ENCODE measurements around the gene IFRD2. TPM values are rescaled to one million over a fixed set of nuclear protein-coding genes. Genes with fewer than 3 reads are reported as not detected.

The IFRD2 gene
- total and polyA plus RNA-seq, 2 of the 8 experiments (the other 6 are each of a cell fraction or from before 2014, with no cell fraction given): 76.7 to 88.8 TPM

DNA sequence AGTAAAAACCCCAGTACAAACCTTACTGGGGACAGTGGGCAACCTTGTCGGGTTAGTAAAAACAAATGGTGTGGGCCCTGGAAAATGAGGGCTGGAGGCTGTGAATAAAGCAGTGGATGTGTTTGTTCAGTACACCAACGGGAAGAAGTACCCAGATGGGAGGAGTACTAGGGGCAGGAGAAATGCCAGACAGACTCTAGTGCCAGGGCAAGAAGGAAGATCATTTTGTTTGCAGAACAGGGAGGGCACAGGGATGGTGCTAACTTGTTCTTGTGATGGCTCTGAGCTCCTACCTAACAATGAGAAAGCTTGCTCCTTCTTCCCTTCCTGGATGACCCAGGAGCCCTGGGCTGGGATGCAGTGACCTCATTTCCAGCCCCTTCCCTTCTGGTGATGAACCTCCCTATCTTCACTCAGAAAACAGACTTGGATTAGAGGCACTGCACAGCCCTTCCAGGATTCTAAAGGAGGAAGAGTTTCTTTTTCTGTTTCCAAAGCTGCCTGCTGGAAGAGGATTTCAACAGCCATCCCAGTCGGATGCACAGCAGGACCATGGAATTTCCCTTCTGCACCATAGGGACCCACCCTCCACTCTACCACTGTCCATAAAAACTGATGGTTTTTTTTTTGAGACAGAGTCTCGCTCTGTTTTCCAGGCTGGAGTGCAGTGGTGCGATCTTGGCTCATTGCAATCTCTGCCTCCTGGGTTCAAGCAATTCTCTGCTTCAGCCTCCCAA is 42.3 kb upstream of the IFRD2 start:
- Histone ChIP-seq H3K79me2 (ENCODE audit: control insufficient read depth in 1 of 2, insufficient read depth in 2 of 2, low read length in 2 of 2) (peaks cover 0 to 28% of the 10 kb centered on the region in 2 experiments; a peak in 2 of 4 replicates), H3K9me3 (ENCODE audit: insufficient read depth in 2 of 2, low read depth in 1 of 2, low read length in 1 of 2) (no peaks in the 10 kb centered on the region), H2AFZ (ENCODE audit: low read length) (no peak overlapping the region), H2BK20ac (ENCODE audit: low read length) (no peak overlapping the region), H3K23ac (ENCODE audit: insufficient read length) (no peak overlapping the region), H2AK5ac (ENCODE audit: low read depth, low read length) (no peak overlapping the region), H3K4me3 (ENCODE audit: extremely low read depth in 1 of 4, insufficient read depth in 2 of 4, low read depth in 3 of 4, low read length in 4 of 4) (no peak overlapping the region), H3K56ac (replicated peaks; ENCODE audit: insufficient read length, low read depth, low read length) (no peak overlapping the region), H3K14ac (ENCODE audit: insufficient read length) (no peak overlapping the region), H4K5ac (ENCODE audit: insufficient read length, low read depth, low read length) (no peak overlapping the region), H4K8ac (ENCODE audit: extremely low read depth, insufficient read depth, low read length) (no peak overlapping the region), H2BK12ac (ENCODE audit: low read depth, low read length) (no peak overlapping the region), H4K91ac (replicated peaks; ENCODE audit: insufficient read length, low read length) (no peak overlapping the region), H3K79me1 (ENCODE audit: low read depth, low read length) (peaks cover 6% of the 10 kb centered on the region; the same call in 1 of the 2 replicates), H2BK120ac (replicated peaks; ENCODE audit: low read depth, low read length) (no peak overlapping the region), H2BK15ac (ENCODE audit: low read length) (no peak overlapping the region), H3K9ac (replicated peaks in 1 of 4; ENCODE audit: extremely low read depth in 1 of 4, low read depth in 3 of 4, low read length in 3 of 4) (no peak overlapping the region), H3K27me3 (replicated peaks in 1 of 4; ENCODE audit: control insufficient read depth in 3 of 4, extremely low read depth in 1 of 4, insufficient read depth in 3 of 4, low read length in 3 of 4) (peaks cover 4 to 16% (median 11%) of the 10 kb centered on the region in 4 experiments), H3K27ac (ENCODE audit: low read depth, low read length) (no peak overlapping the region), H3K4ac (replicated peaks; ENCODE audit: insufficient read length, low read depth, low read length) (no peak overlapping the region), H2BK5ac (ENCODE audit: low read depth, low read length) (no peak overlapping the region), H3K23me2 (ENCODE audit: low read depth, low read length) (peaks cover 10% of the 10 kb centered on the region), H3K4me2 (ENCODE audit: insufficient read depth in 1 of 2, low read depth in 2 of 2, low read length in 2 of 2) (no peak overlapping the region), H3K36me3 (ENCODE audit: control insufficient read depth in 2 of 4, insufficient read depth in 4 of 4, low read length in 3 of 4) (peaks cover 4 to 24% (median 20%) of the 10 kb centered on the region in 4 experiments; a peak in 7 of 8 replicates), H3K4me1 (replicated peaks in 1 of 4; ENCODE audit: control insufficient read depth in 3 of 4, insufficient read depth in 4 of 4, low read length in 3 of 4) (peaks cover 0 to 8% (median 3%) of the 10 kb centered on the region in 4 experiments; a peak in 2 of 7 replicates), H3K18ac (ENCODE audit: extremely low read depth, low read length) (no peak overlapping the region), H4K20me1 (replicated peaks in 1 of 2; ENCODE audit: control insufficient read depth in 1 of 2, insufficient read depth in 2 of 2, low read length in 2 of 2) (peaks cover 8 to 12% of the 10 kb centered on the region in 2 experiments)
- DNase-seq (ENCODE audit: low read depth in 1 of 2, low spot score in 2 of 2) (no peak), FAIRE-seq (no peak)
- POLR2A ChIA-PET (ENCODE audit: partially characterized antibody): interaction anchor here (1.1 to 4.4 kb wide), 2 partner anchors 11 to 16 kb away, joined by 3 to 40 read pairs; partner anchors contain the start of gene HYAL2
- TF ChIP-seq SP2 (IDR thresholded peaks at IDR 0.05; ENCODE audit: low read length) (no peak), SP4 (IDR thresholded peaks at IDR 0.05; ENCODE audit: low read length) (no peak), SIN3A (conservative IDR thresholded peaks at IDR 0.05 in 1 of 2, IDR thresholded peaks at IDR 0.05 in 1 of 2; ENCODE audit: low read depth in 1 of 2, low read length in 2 of 2) (no peak)
- WGBS, 2 experiments (ENCODE audit: extremely low coverage in 1 of 2, insufficient coverage in 1 of 2, insufficient read length in 1 of 2, insufficient replicate concordance in 2 of 2, low coverage in 1 of 2, low lambda C conversion rate in 2 of 2, missing lambda C conversion rate in 1 of 2): 86% methylated on average over 5 of the region's 5 CpGs; no CpG with 5 or more reads in 1 of the 2 experiments
- CTCF ChIA-PET (ENCODE audit: partially characterized antibody): interaction anchor here (2.0 to 7.7 kb wide), 2 partner anchors 12 to 60 kb away, joined by 5 to 60 read pairs; partner anchors contain the start of gene HYAL2

Data from H1 (cell line).